ENCODE results near the gene JUP.

The JUP gene

GRCh38 chr17:41739661-41740352 lies 46.7 kb downstream of the JUP start:
- peaks cover 26% of the 10 kb centered on the region for H3K27me3 ChIP-seq (ENCODE audit: low read depth)
- H3K4me1 ChIP-seq = peaks cover 6% of the 10 kb centered on the region; the same call in 1 of the 2 replicates
- no peaks in the 10 kb centered on the region for H3K36me3 ChIP-seq (replicated peaks)
- in situ Hi-C loops (cut with MboI; ENCODE audit: low sequenced_read_pairs) = loop anchor here (5.0 kb wide), 1 partner anchor 62 kb away; no protein-coding TSS in a partner anchor
- H3K4me3 ChIP-seq = no peak overlapping the region
- DNase-seq (ENCODE audit: low spot score in 2 of 2) = no peak
- no peaks in the 10 kb centered on the region for H3K9me3 ChIP-seq

GRCh38 chr17:41738801-41739112 lies 47.8 kb downstream of the JUP start:
- H3K9me3 ChIP-seq = no peaks in the 10 kb centered on the region
- in situ Hi-C loops (cut with MboI; ENCODE audit: low sequenced_read_pairs) = loop anchor here (5.0 kb wide), 1 partner anchor 64 kb away; no protein-coding TSS in a partner anchor

GRCh38 chr17:41738077-41738800 lies 48.3 kb downstream of the JUP start:
- in situ Hi-C loops (cut with MboI; ENCODE audit: low sequenced_read_pairs) = loop anchor here (5.0 kb wide), 1 partner anchor 64 kb away; no protein-coding TSS in a partner anchor
- H3K27me3 ChIP-seq (ENCODE audit: low read depth) = peaks cover 27% of the 10 kb centered on the region
- H3K9me3 ChIP-seq = no peaks in the 10 kb centered on the region
- H3K4me1 ChIP-seq = peaks cover 6% of the 10 kb centered on the region; the same call in 1 of the 2 replicates
- DNase-seq (ENCODE audit: low spot score in 2 of 2) = peak; percentile 77 to 90
- H3K36me3 ChIP-seq (replicated peaks) = no peaks in the 10 kb centered on the region
- H3K4me3 ChIP-seq = no peak overlapping the region

More at GRCh38 chr17:41738801-41739112, 47.8 kb downstream of the JUP start:
- no peak for DNase-seq (ENCODE audit: low spot score in 2 of 2)
- peaks cover 6% of the 10 kb centered on the region; the same call in 1 of the 2 replicates for H3K4me1 ChIP-seq
- H3K27me3 ChIP-seq (ENCODE audit: low read depth) = peaks cover 27% of the 10 kb centered on the region
- H3K4me3 ChIP-seq = no peak overlapping the region
- H3K36me3 ChIP-seq (replicated peaks) = no peaks in the 10 kb centered on the region

GRCh38 chr17:41737680-41738023 lies 48.9 kb downstream of the JUP start:
- no peak for DNase-seq (ENCODE audit: low spot score in 2 of 2)
- Histone ChIP-seq H3K4me3 (no peak overlapping the region), H3K27me3 (ENCODE audit: low read depth) (peaks cover 27% of the 10 kb centered on the region), H3K36me3 (replicated peaks) (no peaks in the 10 kb centered on the region), H3K9me3 (no peaks in the 10 kb centered on the region), H3K4me1 (peaks cover 6% of the 10 kb centered on the region; the same call in 1 of the 2 replicates)
- in situ Hi-C loops (cut with MboI; ENCODE audit: low sequenced_read_pairs) = loop anchor here (5.0 kb wide), 1 partner anchor 65 kb away; no protein-coding TSS in a partner anchor

- no peaks in the 10 kb centered on the region for H3K36me3 ChIP-seq (replicated peaks)
- H3K27me3 ChIP-seq (ENCODE audit: low read depth) = peaks cover 27% of the 10 kb centered on the region
- no peaks in the 10 kb centered on the region for H3K9me3 ChIP-seq
- H3K4me1 ChIP-seq = peaks cover 6% of the 10 kb centered on the region; the same call in 1 of the 2 replicates
- DNase-seq (ENCODE audit: low spot score in 2 of 2) = no peak
- no peak overlapping the region for H3K4me3 ChIP-seq
- in situ Hi-C loops (cut with MboI; ENCODE audit: low sequenced_read_pairs) = loop anchor here (5.0 kb wide), 1 partner anchor 65 kb away; no protein-coding TSS in a partner anchor
Measured at GRCh38 chr17:41736983-41737679, 49.4 kb downstream of the JUP start.

- Histone ChIP-seq H3K9me3 (no peaks in the 10 kb centered on the region), H3K4me1 (peaks cover 6% of the 10 kb centered on the region; the same call in 1 of the 2 replicates), H3K4me3 (no peak overlapping the region), H3K27me3 (ENCODE audit: low read depth) (peaks cover 27% of the 10 kb centered on the region), H3K36me3 (replicated peaks) (no peaks in the 10 kb centered on the region)
- no peak for DNase-seq (ENCODE audit: low spot score in 2 of 2)
- in situ Hi-C loops (cut with MboI; ENCODE audit: low sequenced_read_pairs) = loop anchor here (5.0 kb wide), 1 partner anchor 67 kb away; no protein-coding TSS in a partner anchor
Measured at GRCh38 chr17:41735744-41736143, 50.8 kb downstream of the JUP start.

DNA sequence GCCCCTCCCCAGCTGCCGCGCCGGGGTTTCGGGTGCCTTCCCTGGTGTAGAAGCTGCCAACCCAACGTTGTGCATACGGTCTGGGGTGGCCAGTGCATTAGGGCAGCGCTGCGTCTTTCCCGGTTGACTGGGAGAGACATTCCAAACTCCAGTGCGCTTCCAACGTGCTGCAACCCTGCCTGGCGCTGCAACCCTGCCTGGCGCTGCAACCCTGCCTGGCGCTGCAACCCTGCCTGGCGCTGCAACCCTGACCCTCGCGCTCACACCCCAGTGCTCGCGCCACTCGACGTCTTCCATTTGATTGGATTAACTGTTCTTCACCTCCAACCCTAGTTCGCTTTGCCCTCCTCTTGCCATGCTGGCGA lies 51.6 kb downstream of the JUP start:
- in situ Hi-C loops (cut with MboI; ENCODE audit: low sequenced_read_pairs) = loop anchor here (5.0 kb wide), 1 partner anchor 67 kb away; no protein-coding TSS in a partner anchor
- DNase-seq (ENCODE audit: low spot score in 2 of 2) = no peak
- Histone ChIP-seq H3K9me3 (no peaks in the 10 kb centered on the region), H3K27me3 (ENCODE audit: low read depth) (peaks cover 27% of the 10 kb centered on the region), H3K36me3 (replicated peaks) (no peaks in the 10 kb centered on the region), H3K4me1 (peaks cover 6% of the 10 kb centered on the region; the same call in 1 of the 2 replicates), H3K4me3 (peak overlapping the region; percentile 75)

DNA sequence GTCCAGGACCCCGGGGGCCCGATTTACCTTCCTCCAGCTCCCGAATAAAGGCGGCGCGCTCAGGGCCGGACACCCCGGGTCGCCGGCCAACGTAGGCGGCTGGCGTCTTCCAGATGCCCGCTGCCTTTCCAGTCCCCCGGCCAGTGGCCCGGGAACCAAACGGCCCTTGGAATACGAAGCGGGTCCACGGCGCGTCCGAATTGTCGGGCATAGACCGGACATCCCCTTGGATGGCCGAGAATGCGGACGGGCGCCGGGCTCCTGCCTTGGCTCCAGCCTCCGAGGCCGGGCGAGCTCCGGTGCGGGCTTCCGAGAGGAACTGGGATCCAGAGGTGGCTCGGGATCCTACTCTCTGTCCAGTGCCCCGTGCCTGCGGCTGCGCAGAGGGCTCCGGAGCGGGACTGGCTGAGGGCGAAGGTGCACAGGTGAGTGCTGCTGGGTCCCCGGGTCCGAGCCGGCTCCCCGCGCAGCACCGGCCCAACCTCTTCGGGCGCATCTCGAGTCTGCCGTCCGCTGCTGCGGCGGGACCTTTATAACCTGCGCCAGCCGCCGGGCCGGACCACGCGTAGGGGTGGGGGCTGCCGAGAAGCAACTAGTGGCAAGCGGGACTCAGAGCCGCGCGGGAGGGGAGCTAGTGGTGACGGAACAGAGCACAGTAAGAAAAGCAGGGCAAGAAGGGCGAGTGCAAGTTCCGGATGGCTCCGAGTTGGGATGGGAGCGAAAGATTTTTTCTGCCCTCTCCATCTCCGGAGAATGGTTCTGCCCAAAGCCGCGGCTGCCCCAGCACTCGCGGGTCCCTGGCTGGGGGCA lies 52.2 kb downstream of the JUP start, which contains the start of gene HAP1:
TSS of gene HAP1 (minus strand) at position 505 of the 810 bp plus-strand sequence. CDS start at position 496, 9 bp downstream.
- H3K9me3 ChIP-seq = no peaks in the 10 kb centered on the region
- in situ Hi-C loops (cut with MboI; ENCODE audit: low sequenced_read_pairs) = no loop called here
- peak within 1 kb of the TSS; percentile 75 for H3K4me3 ChIP-seq
- peak; percentile 38 to 84 for DNase-seq (ENCODE audit: low spot score in 2 of 2)
- peaks cover 27% of the 10 kb centered on the region for H3K27me3 ChIP-seq (ENCODE audit: low read depth)
- H3K36me3 ChIP-seq (replicated peaks) = no peaks in the 10 kb centered on the region
- peaks cover 6% of the 10 kb centered on the region; the same call in 1 of the 2 replicates for H3K4me1 ChIP-seq

DNA sequence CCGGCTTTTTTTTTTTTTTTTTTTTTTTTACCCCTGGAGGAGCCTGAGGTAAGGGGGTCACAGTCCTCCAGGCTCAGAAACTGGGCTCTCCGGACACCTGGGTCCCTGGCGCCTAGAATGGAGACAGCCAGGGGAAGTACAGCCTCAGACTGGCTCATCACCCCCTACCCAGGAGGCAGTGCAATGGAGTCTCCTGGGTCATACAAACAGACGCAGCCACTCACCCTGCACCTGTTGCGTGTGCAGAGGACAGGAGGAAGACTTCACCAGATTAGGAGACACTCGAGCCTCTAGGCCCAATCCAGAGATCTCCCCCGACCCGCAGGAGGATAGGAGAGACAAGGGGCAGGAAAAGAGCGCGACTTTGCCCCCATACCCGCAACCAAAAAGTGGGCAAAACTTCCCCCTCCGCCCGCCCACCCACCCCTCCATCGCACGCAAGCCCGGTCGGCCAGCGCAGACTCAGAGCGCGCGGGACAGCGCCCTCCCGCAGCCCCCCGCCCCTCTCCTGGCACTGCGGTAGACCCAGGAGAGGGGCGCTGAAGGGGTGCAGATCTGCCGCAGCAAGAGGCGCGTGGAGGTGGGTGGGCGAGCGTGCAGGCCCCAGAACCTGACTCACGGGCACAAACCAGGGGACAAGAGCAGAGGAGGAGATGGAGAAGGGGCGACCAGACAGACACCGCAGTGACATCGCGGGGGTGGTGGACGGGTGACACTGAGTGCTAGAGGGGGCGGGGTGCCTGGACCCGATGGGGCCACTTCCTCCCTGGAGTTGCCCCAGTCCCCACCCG lies 53.0 kb downstream of the JUP start:
- Histone ChIP-seq H3K4me3 (peak overlapping the region; percentile 75), H3K4me1 (peaks cover 6% of the 10 kb centered on the region; the same call in 1 of the 2 replicates), H3K36me3 (replicated peaks) (no peaks in the 10 kb centered on the region), H3K9me3 (no peaks in the 10 kb centered on the region), H3K27me3 (ENCODE audit: low read depth) (peaks cover 27% of the 10 kb centered on the region)
- DNase-seq (ENCODE audit: low spot score in 2 of 2) = no peak
- in situ Hi-C loops (cut with MboI; ENCODE audit: low sequenced_read_pairs) = no loop called here

GRCh38 chr17:41731836-41732235 lies 54.7 kb downstream of the JUP start:
- Histone ChIP-seq H3K4me1 (0 out of 2 replicates have a peak, but pooled peaks cover 3% of the 10 kb centered on the region), H3K9me3 (no peaks in the 10 kb centered on the region), H3K36me3 (replicated peaks) (no peaks in the 10 kb centered on the region), H3K27me3 (ENCODE audit: low read depth) (peaks cover 17% of the 10 kb centered on the region), H3K4me3 (no peak overlapping the region)
- no peak for DNase-seq (ENCODE audit: low spot score in 2 of 2)
- in situ Hi-C loops (cut with MboI; ENCODE audit: low sequenced_read_pairs) = no loop called here

GRCh38 chr17:41730479-41730878 lies 56.0 kb downstream of the JUP start:
- no peak overlapping the region for H3K4me3 ChIP-seq
- in situ Hi-C loops (cut with MboI; ENCODE audit: low sequenced_read_pairs) = no loop called here
- DNase-seq (ENCODE audit: low spot score in 2 of 2) = no peak
- no peaks in the 10 kb centered on the region for H3K9me3 ChIP-seq
- H3K36me3 ChIP-seq (replicated peaks) = no peaks in the 10 kb centered on the region
- peaks cover 8% of the 10 kb centered on the region for H3K27me3 ChIP-seq (ENCODE audit: low read depth)
- H3K4me1 ChIP-seq = 0 out of 2 replicates have a peak, but pooled peaks cover 3% of the 10 kb centered on the region

DNA sequence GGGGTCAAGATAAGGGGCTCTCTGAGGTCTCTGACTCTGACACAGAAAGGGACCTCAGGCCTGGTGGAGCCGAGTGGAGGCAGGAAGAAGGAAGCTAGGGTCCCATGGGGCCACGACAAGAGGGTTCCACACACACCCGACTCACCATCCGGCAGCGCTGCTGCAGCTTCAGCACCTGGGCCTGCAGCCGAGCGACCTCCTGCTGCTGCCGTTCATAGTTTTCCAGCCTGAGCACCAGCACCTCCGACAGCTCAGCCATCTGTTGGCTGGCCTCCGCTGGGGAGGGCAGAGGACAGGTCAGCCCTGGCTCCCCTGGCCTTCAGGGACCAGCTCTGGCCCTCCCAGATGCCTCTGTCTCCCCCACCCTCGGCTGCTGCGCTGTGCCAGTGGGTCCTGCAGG lies 58.5 kb downstream of the JUP start:
- in situ Hi-C loops (cut with MboI; ENCODE audit: low sequenced_read_pairs) = no loop called here
- no peak overlapping the region for H3K4me3 ChIP-seq
- H3K4me1 ChIP-seq = no peaks in the 10 kb centered on the region
- no peaks in the 10 kb centered on the region for H3K9me3 ChIP-seq
- no peak for DNase-seq (ENCODE audit: low spot score in 2 of 2)
- no peaks in the 10 kb centered on the region for H3K36me3 ChIP-seq (replicated peaks)
- no peaks in the 10 kb centered on the region for H3K27me3 ChIP-seq (ENCODE audit: low read depth)
